HL-60 (cell line): ENCODE measurements around the gene ATAD3C.

ENCODE experiments used
- CTCF ChIP-seq: IDR thresholded peaks from one replicate; pipeline ENCODE4 v1.5.1; 2011; ENCODE audit warnings: low read length, control low read depth, inconsistent platforms; ENCODE audit not compliant: insufficient read depth
- GABPA ChIP-seq: IDR thresholded peaks from 2 replicates; pipeline ENCODE4 v1.6.1; 2012; ENCODE audit warnings: low read depth

GRCh38 chr1:1460540-1461130, 11.1 kb downstream of the ATAD3C start:
- TF ChIP-seq CTCF = no peak
- no peak for TF ChIP-seq GABPA
